Upper lobe of left lung (tissue), 6 donors: ENCODE data around the gene TIRAP. TPM values are rescaled to one million over a fixed set of nuclear protein-coding genes. Genes with fewer than 3 reads are reported as not detected.
A peak's percentile ranks its signal among the peaks of the same experiment; 100 is the strongest.

ENCODE experiments used
- ATAC-seq, 2 donors: fragments of 200-7000 bp; cut with Tn5 transposase; one replicate each; pipeline ENCODE4 v1.9.1; 2022; ENCODE audit warnings: mild to moderate bottlenecking in 2 of 2, moderate library complexity in 2 of 2; ENCODE audit not compliant: low FRiP score in 2 of 2
- DNase-seq, 2 donors: peaks; one replicate each; pipeline ENCODE4 v3.0.0-alpha.2; 2019 to 2020
- H3K27ac ChIP-seq, 4 donors: fragments of 200-600 bp; sonication (generic); one replicate each; pipeline ENCODE4 v1.5.1; 2016 to 2019
- H3K27me3 ChIP-seq, 4 donors: fragments of 200-600 bp; sonication (generic); one replicate each; pipeline ENCODE4 v1.5.1; 2017 to 2019
- H3K36me3 ChIP-seq, 4 donors: fragments of 200-600 bp; sonication (generic); one replicate each; pipeline ENCODE4 v1.5.1; 2016 to 2019
- H3K4me1 ChIP-seq, 4 donors: fragments of 200-600 bp; sonication (generic); one replicate each; pipeline ENCODE4 v1.5.1; 2018 to 2019
- H3K4me3 ChIP-seq, 4 donors: fragments of 200-600 bp; sonication (generic); one replicate each; pipeline ENCODE4 v1.5.1; 2017 to 2019; ENCODE audit warnings: mild to moderate bottlenecking in 2 of 4, moderate library complexity in 1 of 4
- H3K9me3 ChIP-seq, 4 donors: fragments of 200-600 bp; sonication (generic); one replicate each; pipeline ENCODE4 v1.5.1; 2018 to 2019
- EP300 ChIP-seq, 4 donors: sonication (generic); formaldehyde crosslinking; IDR thresholded peaks; one replicate each; pipeline ENCODE4 v1.5.1; 2017; ENCODE audit warnings: antibody characterized with exemption in 4 of 4, control low read depth in 2 of 4
- POLR2A ChIP-seq, 4 donors: fragments of 450-650 bp; IDR thresholded peaks; one replicate each; pipeline ENCODE4 v1.5.1; 2016 to 2017; ENCODE audit warnings: antibody characterized with exemption in 4 of 4, mild to moderate bottlenecking in 2 of 4
- POLR2AphosphoS5 ChIP-seq, 2 donors: sonication (generic); formaldehyde crosslinking; IDR thresholded peaks; one replicate each; pipeline ENCODE4 v1.5.1; 2017; ENCODE audit warnings: antibody characterized with exemption in 2 of 2
- WGBS, 2 donors: methylation state at CpG; one replicate each; pipeline ENCODE4 v1.1.5; 2017 to 2018; 5-methylcytosine and 5-hydroxymethylcytosine counted together
- total RNA-seq, 6 donors: library from RNA; depleted of rRNA in 4 of 6; stranded (reverse); fragments of >200 nt in 4 of 6; gene quantifications; one replicate each; pipeline versions ENCODE4 v1.1.0 to v1.2.1, GENCODE V29; 2016 to 2021
- TF ChIP-seq, protein P1 (sequence below), 6 experiments: fragments of 450-650 bp in 4 of 6; fragments of 200-600 bp in 2 of 6; sonication (generic) in 2 of 6; IDR thresholded peaks; one replicate each; pipeline ENCODE4 v1.5.1; 2016 to 2019; ENCODE audit warnings: antibody characterized with exemption in 6 of 6
- donor health status: DM: no; HTN: no; CAD: no; lungs with moderate emphysema.
- donor health status: DM: no; HTN: yes; CAD: no; lungs with severe emphysema.

Gene TIRAP
- total RNA-seq, 6 donors from 2014 or later: 9.3 to 14.8 (median 11.6) TPM

DNA sequence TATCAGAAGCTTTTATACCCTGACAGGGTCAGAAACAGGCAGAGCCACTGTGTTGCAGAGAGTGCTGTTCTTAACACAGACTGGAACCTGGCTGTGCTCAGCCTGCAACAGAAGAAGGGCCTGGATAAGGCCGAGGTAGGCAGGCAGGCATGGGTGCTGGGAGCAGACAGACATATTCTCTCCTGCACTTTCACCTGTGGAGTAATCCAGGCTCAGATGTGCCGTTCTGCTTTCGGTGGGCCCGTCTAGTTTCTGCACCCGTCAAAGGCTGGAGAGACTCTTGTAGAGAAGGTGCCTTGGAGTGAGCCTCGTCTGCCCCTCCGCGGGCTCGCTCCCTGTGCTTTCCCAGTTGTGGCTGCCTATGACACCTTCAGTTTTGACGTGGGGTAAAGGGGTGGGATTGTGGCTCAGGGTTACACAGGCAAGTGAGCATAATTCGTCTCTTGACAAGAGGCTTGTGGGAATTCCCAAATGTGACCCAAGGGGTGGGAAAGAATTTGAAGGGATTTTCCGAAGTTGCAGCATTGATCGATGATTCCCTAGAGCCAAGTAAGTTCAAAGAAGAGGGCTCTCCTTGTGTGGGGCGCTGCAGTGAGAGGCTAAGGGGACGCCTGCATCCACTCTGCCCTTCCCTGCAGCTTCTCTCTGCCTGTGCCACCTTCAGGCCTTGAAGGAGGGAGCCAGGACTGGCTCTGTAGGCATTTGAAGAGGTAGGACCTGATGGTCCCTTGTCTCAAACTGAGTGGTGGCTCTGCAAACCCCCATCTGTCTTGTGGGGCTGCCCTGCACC is 56.4 kb downstream of the TIRAP start:
- DNase-seq (no peak), ATAC-seq (no peak)
- no peak for TF ChIP-seq POLR2A (IDR thresholded peaks at IDR 0.05)
- peak in 1 of 4 donors; percentile 28 for TF ChIP-seq EP300 (IDR thresholded peaks at IDR 0.05)
- TF ChIP-seq, protein P1, sequence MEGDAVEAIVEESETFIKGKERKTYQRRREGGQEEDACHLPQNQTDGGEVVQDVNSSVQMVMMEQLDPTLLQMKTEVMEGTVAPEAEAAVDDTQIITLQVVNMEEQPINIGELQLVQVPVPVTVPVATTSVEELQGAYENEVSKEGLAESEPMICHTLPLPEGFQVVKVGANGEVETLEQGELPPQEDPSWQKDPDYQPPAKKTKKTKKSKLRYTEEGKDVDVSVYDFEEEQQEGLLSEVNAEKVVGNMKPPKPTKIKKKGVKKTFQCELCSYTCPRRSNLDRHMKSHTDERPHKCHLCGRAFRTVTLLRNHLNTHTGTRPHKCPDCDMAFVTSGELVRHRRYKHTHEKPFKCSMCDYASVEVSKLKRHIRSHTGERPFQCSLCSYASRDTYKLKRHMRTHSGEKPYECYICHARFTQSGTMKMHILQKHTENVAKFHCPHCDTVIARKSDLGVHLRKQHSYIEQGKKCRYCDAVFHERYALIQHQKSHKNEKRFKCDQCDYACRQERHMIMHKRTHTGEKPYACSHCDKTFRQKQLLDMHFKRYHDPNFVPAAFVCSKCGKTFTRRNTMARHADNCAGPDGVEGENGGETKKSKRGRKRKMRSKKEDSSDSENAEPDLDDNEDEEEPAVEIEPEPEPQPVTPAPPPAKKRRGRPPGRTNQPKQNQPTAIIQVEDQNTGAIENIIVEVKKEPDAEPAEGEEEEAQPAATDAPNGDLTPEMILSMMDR (IDR thresholded peaks at IDR 0.05): no peak
- no peak for TF ChIP-seq POLR2AphosphoS5 (IDR thresholded peaks at IDR 0.05)
- H3K36me3 ChIP-seq: peaks cover 3 to 42% (median 14%) of the 10 kb centered on the region in 4 donors
- no peaks in the 10 kb centered on the region for H3K9me3 ChIP-seq
- no peaks in the 10 kb centered on the region for H3K27me3 ChIP-seq
- H3K27ac ChIP-seq: peak overlapping the region; percentile 30 to 46 (median 40)
- 67 to 75% methylated on average over 15 of the region's 15 CpGs for WGBS, 2 donors
- no peak overlapping the region for H3K4me3 ChIP-seq
- peaks cover 3 to 44% (median 23%) of the 10 kb centered on the region in 4 donors for H3K4me1 ChIP-seq

- H3K36me3 ChIP-seq: peaks cover 3 to 49% (median 17%) of the 10 kb centered on the region in 4 donors
- H3K27ac ChIP-seq: peak overlapping the region; percentile 19 to 55 (median 40)
- ATAC-seq: peak; percentile 77 to 89
- peaks cover 3 to 44% (median 23%) of the 10 kb centered on the region in 4 donors for H3K4me1 ChIP-seq
- peak in 1 of 2 donors; percentile 89 for DNase-seq
- no peaks in the 10 kb centered on the region for H3K27me3 ChIP-seq
- H3K9me3 ChIP-seq: no peaks in the 10 kb centered on the region
- no peak overlapping the region for H3K4me3 ChIP-seq
- TF ChIP-seq, protein P1 (IDR thresholded peaks at IDR 0.05): no peak
- TF ChIP-seq POLR2A (IDR thresholded peaks at IDR 0.05) (peak in 1 of 4 donors; percentile 4), POLR2AphosphoS5 (IDR thresholded peaks at IDR 0.05) (peak in 1 of 2 donors; percentile 25), EP300 (IDR thresholded peaks at IDR 0.05) (no peak)
- WGBS, 2 donors: 42 to 59% methylated on average over 9 to 11 of the region's 11 CpGs
Observed at GRCh38 chr11:126339863-126340434, 57.1 kb downstream of the TIRAP start.

DNA sequence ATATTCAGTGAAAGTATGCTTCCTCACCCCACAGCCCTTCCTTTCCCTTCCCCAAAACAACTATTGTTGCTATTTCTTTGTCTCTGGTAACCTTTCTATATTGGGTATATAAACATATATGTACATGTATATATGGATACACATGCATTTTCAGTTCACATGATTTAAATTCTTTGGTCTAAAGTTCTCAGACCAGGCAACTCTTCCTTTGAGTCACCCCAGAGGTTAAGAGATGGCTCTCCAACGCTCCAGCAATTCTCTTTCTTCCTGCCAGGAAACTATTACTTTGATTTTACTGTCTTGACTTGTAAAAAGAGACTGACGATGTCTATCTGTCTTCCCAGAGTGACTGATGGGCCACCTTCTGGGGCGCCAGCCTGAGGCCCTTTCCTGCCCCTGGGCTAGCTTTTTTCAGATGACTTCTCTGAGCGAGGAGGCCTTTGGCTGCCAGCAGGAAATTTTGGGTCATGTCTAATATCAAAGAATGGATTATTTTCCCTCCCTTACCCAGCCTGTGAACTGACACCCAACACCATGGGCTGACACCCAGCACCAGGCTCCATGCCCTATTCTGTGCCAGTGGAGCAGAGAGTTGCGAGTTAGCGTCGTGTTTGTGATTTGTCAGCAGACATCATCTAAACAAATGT is 58.2 kb downstream of the TIRAP start:
- TF ChIP-seq, protein P1 (IDR thresholded peaks at IDR 0.05): no peak
- H3K4me1 ChIP-seq: peaks cover 3 to 48% (median 27%) of the 10 kb centered on the region in 4 donors
- no peaks in the 10 kb centered on the region for H3K27me3 ChIP-seq
- H3K27ac ChIP-seq: peak overlapping the region in 1 of 4 donors; percentile 48
- 74 to 79% methylated on average over 7 of the region's 7 CpGs for WGBS, 2 donors
- H3K9me3 ChIP-seq: no peaks in the 10 kb centered on the region
- no peak for ATAC-seq
- H3K36me3 ChIP-seq: peaks cover 3 to 57% (median 19%) of the 10 kb centered on the region in 4 donors
- no peak overlapping the region for H3K4me3 ChIP-seq
- no peak for DNase-seq

DNA sequence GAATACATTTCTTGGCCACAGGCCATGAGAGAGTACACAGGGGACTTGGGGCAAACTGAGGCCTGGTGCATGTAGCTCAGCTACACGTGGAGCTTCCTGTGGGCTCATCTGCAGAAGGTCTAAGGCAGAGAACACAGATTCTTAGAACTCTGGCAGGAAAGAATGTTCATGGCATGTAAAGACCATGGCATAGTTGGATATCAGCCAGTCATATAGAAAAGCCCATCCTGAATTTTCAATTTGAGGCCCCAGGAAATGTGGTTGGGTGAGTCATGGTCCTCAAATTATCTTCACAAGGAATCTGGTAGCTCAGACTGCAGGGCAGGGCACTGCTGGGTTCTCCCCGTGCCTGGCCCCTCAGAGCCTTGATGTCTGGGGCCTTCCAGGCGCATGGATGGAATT is 58.9 kb downstream of the TIRAP start:
- Histone ChIP-seq H3K4me3 (no peak overlapping the region), H3K27ac (peak overlapping the region in 1 of 4 donors; percentile 48), H3K27me3 (no peaks in the 10 kb centered on the region), H3K4me1 (peaks cover 6 to 47% (median 30%) of the 10 kb centered on the region in 4 donors), H3K9me3 (no peaks in the 10 kb centered on the region), H3K36me3 (peaks cover 3 to 57% (median 19%) of the 10 kb centered on the region in 4 donors)
- no peak for DNase-seq
- no peak for ATAC-seq
- TF ChIP-seq, protein P1 (IDR thresholded peaks at IDR 0.05): no peak
- TF ChIP-seq EP300 (IDR thresholded peaks at IDR 0.05) (no peak), POLR2A (IDR thresholded peaks at IDR 0.05) (no peak), POLR2AphosphoS5 (IDR thresholded peaks at IDR 0.05) (no peak)
- 74 to 75% methylated on average over 2 to 3 of the region's 3 CpGs for WGBS, 2 donors
